B cell (primary cell): ENCODE data around the gene VPS11. TPM values are rescaled to one million over a fixed set of nuclear protein-coding genes. Genes with fewer than 3 reads are reported as not detected.

Experiments
- ATAC-seq: fragments of 200-7000 bp; cut with Tn5 transposase; one replicate; pipeline ENCODE4 v1.10.0; 2021; ENCODE audit warnings: low read depth, mild to moderate bottlenecking, moderate number of reproducible peaks, moderate library complexity
- CTCF ChIA-PET: fragments of 350-600 bp; sonication (Branson Sonifier 250); formaldehyde crosslinking; loops from one replicate; lab custom pipeline; 2021; ENCODE audit warnings: antibody characterized with exemption, inconsistent platforms; lab: Charles Lee
- POLR2A ChIA-PET: fragments of 350-600 bp; sonication (Branson Sonifier 250); formaldehyde crosslinking; loops from one replicate; lab custom pipeline; 2021; ENCODE audit warnings: antibody characterized with exemption; lab: Charles Lee
- DNase-seq: peaks from one replicate; pipeline ENCODE4 v3.0.0; 2013
- H2AFZ ChIP-seq: 2 replicates; pipeline ENCODE4 v1.6.1; 2012; ENCODE audit warnings: mild to moderate bottlenecking, low read depth, low read length; ENCODE audit not compliant: insufficient read depth, poor library complexity, severe bottlenecking
- H3K27ac ChIP-seq, 2 donors: 1 replicate in 1 of 2; 2 replicates in 1 of 2; pipeline ENCODE4 v1.5.1; 2012 to 2013; ENCODE audit warnings: low read length in 2 of 2, mild to moderate bottlenecking in 2 of 2, moderate library complexity in 1 of 2
- H3K27me3 ChIP-seq, 4 experiments: fragments of 200-600 bp in 1 of 4; sonication (generic) in 1 of 4; replicated peaks in 1 of 4; 1 replicate in 2 of 4; 2 replicates in 2 of 4; pipeline versions ENCODE4 v1.6.1 to v1.7.0; 2013 to 2016; ENCODE audit warnings: low read length in 3 of 4, mild to moderate bottlenecking in 2 of 4, mixed read lengths in 1 of 4, moderate library complexity in 1 of 4; ENCODE audit not compliant: insufficient read depth in 4 of 4, control insufficient read depth in 3 of 4; ENCODE audit errors: control extremely low read depth in 1 of 4
- H3K36me3 ChIP-seq, 2 experiments: replicated peaks in 1 of 2; 1 replicate in 1 of 2; 2 replicates in 1 of 2; pipeline versions ENCODE4 v1.6.1 to v1.7.1; 2013; ENCODE audit warnings: low read length in 1 of 2; ENCODE audit not compliant: insufficient read depth in 2 of 2, control insufficient read depth in 1 of 2; ENCODE audit errors: control extremely low read depth in 1 of 2, extremely low read depth in 1 of 2
- H3K4me1 ChIP-seq, 2 donors: fragments of 200-600 bp in 1 of 2; sonication (generic) in 1 of 2; 1 replicate in 1 of 2; 2 replicates in 1 of 2; pipeline versions ENCODE4 v1.5.1 to v1.6.1; 2013 to 2017; ENCODE audit warnings: low read length in 2 of 2; ENCODE audit not compliant: control insufficient read depth in 2 of 2, insufficient read depth in 2 of 2
- H3K4me2 ChIP-seq: replicated peaks from 2 replicates; pipeline ENCODE3; 2012; ENCODE audit warnings: mild to moderate bottlenecking, low read depth, low read length; ENCODE audit not compliant: poor library complexity, severe bottlenecking
- H3K4me3 ChIP-seq, 5 experiments: fragments of 200-600 bp in 1 of 5; sonication (generic) in 1 of 5; 1 replicate in 3 of 5; 2 replicates in 2 of 5; pipeline versions ENCODE4 v1.5.1 to v1.7.0; 2011 to 2016; ENCODE audit warnings: low read length in 4 of 5, mild to moderate bottlenecking in 4 of 5, low read depth in 2 of 5, control low read depth in 1 of 5, moderate library complexity in 1 of 5; ENCODE audit not compliant: insufficient read depth in 1 of 5; ENCODE audit errors: control extremely low read depth in 1 of 5, extremely low read depth in 1 of 5
- H3K79me2 ChIP-seq: fragments of 200-600 bp; sonication (generic); one replicate; pipeline ENCODE4 v1.6.0; 2016; ENCODE audit warnings: low read length; ENCODE audit not compliant: control insufficient read depth, insufficient read depth
- H3K9ac ChIP-seq: fragments of 200-600 bp; sonication (generic); 2 replicates; pipeline ENCODE4 v1.6.1; 2017; ENCODE audit warnings: mild to moderate bottlenecking, low read length, moderate library complexity
- H3K9me3 ChIP-seq, 3 donors: one replicate each; pipeline versions ENCODE4 v1.6.1 to v1.7.1; 2013; ENCODE audit warnings: low read length in 2 of 3; ENCODE audit not compliant: control insufficient read depth in 2 of 3, insufficient read depth in 1 of 3; ENCODE audit errors: control extremely low read depth in 1 of 3
- H4K20me1 ChIP-seq: 2 replicates; pipeline ENCODE4 v1.6.0; 2012; ENCODE audit warnings: mild to moderate bottlenecking, low read length; ENCODE audit not compliant: insufficient read depth, control insufficient read depth, poor library complexity, severe bottlenecking
- H3K27ac Mint-ChIP-seq: one replicate; pipeline ENCODE4 v1.8.0; 2021; ENCODE audit warnings: mixed read lengths
- H3K27me3 Mint-ChIP-seq: one replicate; pipeline ENCODE4 v1.8.0; 2021; ENCODE audit warnings: mixed read lengths
- H3K4me1 Mint-ChIP-seq: one replicate; pipeline ENCODE4 v1.8.0; 2021; ENCODE audit warnings: mixed read lengths
- H3K4me3 Mint-ChIP-seq: one replicate; pipeline ENCODE4 v1.8.0; 2021; ENCODE audit warnings: mixed read lengths
- H3K9me3 Mint-ChIP-seq: one replicate; pipeline ENCODE4 v1.8.0; 2022; ENCODE audit warnings: mixed read lengths; ENCODE audit not compliant: insufficient read depth
- EZH2 ChIP-seq: IDR thresholded peaks from 2 replicates; pipeline ENCODE4 v1.6.1; 2012; ENCODE audit warnings: borderline replicate concordance, low read depth, mild to moderate bottlenecking, moderate library complexity, low read length; ENCODE audit not compliant: insufficient read depth, poor library complexity, severe bottlenecking
- WGBS: methylation state at CpG from one replicate; pipeline ENCODE4 v1.1.5; 2013; ENCODE audit warnings: missing lambda C conversion rate; ENCODE audit not compliant: insufficient coverage; 5-methylcytosine and 5-hydroxymethylcytosine counted together
- intact Hi-C: fragments of 100-400 bp; cut with micrococcal nuclease; formaldehyde crosslinking; loops from one replicate; pipeline ENCODE4 v1.10.0; 2022
- polyA plus RNA-seq: library from polyadenylated mRNA; depleted of rRNA; stranded (reverse); fragments of >200 nt; gene quantifications from 2 replicates; pipeline ENCODE4 v1.2.3, GENCODE V29; 2012
- total RNA-seq, 2 donors: library from RNA; stranded (reverse); fragments of 120-200 nt in 1 of 2; gene quantifications; 1 replicate in 1 of 2; 2 replicates in 1 of 2; pipeline versions ENCODE4 v1.2.3 to v1.2.4, GENCODE V29; 2013 to 2022
- TF ChIP-seq, protein P1 (sequence below): fragments of 200-600 bp; IDR thresholded peaks from one replicate; pipeline ENCODE4 v1.8.0; 2022; ENCODE audit warnings: antibody characterized with exemption, mild to moderate bottlenecking

Gene VPS11
- total and polyA plus RNA-seq, 2 donors (not counting 1 experiment from before 2014, with no cell fraction given): 35.7 to 64.7 TPM

DNA sequence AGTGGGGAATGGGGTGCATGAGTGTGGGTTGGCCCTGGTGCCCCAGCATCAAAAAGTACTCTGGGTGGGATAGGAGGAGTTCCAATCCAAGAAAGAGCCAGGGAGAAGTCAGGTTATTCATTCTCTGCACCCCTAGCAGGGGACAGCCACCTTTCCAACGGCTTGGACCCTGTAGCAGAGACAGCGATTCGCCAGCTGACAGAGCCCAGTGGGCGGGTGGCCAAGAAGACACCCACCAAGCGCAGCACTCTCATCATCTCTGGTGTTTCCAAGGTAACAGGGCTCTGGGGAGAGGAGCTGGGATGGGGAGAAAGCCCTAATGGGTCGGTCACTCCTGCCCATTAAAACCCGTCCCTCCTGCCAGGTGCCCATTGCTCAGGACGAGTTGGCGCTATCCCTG is 46.1 kb downstream of the VPS11 start:
- H2AFZ ChIP-seq: no peak overlapping the region
- no peak overlapping the region for H3K4me3 ChIP-seq
- POLR2A ChIA-PET: no interaction called here
- ATAC-seq (no peak), DNase-seq (no peak)
- peaks cover 4 to 18% of the 10 kb centered on the region in 2 donors for H3K4me1 ChIP-seq
- H3K36me3 ChIP-seq: peaks cover 0 to 22% of the 10 kb centered on the region in 2 experiments
- H3K79me2 ChIP-seq: no peaks in the 10 kb centered on the region
- Mint-ChIP-seq H3K27ac (no peak overlapping the region), H3K4me1 (peaks cover 16% of the 10 kb centered on the region), H3K4me3 (no peak overlapping the region), H3K9me3 (no peaks in the 10 kb centered on the region), H3K27me3 (no peaks in the 10 kb centered on the region)
- TF ChIP-seq EZH2: no peak
- TF ChIP-seq, protein P1, sequence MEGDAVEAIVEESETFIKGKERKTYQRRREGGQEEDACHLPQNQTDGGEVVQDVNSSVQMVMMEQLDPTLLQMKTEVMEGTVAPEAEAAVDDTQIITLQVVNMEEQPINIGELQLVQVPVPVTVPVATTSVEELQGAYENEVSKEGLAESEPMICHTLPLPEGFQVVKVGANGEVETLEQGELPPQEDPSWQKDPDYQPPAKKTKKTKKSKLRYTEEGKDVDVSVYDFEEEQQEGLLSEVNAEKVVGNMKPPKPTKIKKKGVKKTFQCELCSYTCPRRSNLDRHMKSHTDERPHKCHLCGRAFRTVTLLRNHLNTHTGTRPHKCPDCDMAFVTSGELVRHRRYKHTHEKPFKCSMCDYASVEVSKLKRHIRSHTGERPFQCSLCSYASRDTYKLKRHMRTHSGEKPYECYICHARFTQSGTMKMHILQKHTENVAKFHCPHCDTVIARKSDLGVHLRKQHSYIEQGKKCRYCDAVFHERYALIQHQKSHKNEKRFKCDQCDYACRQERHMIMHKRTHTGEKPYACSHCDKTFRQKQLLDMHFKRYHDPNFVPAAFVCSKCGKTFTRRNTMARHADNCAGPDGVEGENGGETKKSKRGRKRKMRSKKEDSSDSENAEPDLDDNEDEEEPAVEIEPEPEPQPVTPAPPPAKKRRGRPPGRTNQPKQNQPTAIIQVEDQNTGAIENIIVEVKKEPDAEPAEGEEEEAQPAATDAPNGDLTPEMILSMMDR: no peak
- H3K4me2 ChIP-seq: no peak overlapping the region
- CTCF ChIA-PET: no interaction called here
- 98% methylated on average over 9 of the region's 9 CpGs for WGBS
- intact Hi-C loops: no loop called here
- H3K9me3 ChIP-seq: no peaks in the 10 kb centered on the region
- no peaks in the 10 kb centered on the region for H3K27me3 ChIP-seq
- peaks cover 2% of the 10 kb centered on the region for H4K20me1 ChIP-seq
- H3K9ac ChIP-seq: no peak overlapping the region
- no peak overlapping the region for H3K27ac ChIP-seq

DNA sequence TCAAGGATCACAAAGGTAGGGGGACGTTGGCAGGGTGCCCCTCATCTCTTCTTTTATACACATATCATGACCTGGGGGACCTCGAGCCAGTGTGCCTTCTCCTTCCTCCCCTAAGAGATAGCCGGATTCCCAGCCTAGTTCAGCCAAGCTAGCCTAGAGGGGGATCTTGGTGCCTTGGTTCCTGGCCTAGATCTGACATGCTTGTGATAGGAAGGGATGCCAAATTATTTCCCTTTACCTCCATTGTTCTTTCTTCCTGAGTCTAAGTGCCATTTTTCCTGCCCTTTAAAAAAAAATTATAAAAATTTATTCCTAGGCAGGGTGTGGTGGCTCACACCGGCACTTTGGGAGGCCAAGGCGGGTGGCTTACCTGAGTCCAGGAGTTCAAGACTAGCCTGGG is 46.7 kb downstream of the VPS11 start:
- Histone ChIP-seq H4K20me1 (no peaks in the 10 kb centered on the region), H2AFZ (no peak overlapping the region), H3K9ac (no peak overlapping the region), H3K27ac (no peak overlapping the region), H3K36me3 (peaks cover 0 to 22% of the 10 kb centered on the region in 2 experiments), H3K79me2 (no peaks in the 10 kb centered on the region), H3K4me1 (peaks cover 0 to 12% of the 10 kb centered on the region in 2 donors), H3K27me3 (no peaks in the 10 kb centered on the region), H3K9me3 (no peaks in the 10 kb centered on the region), H3K4me3 (no peak overlapping the region), H3K4me2 (no peak overlapping the region)
- 86% methylated on average over 1 of the region's 5 CpGs for WGBS
- POLR2A ChIA-PET: no interaction called here
- H3K27me3 Mint-ChIP-seq: no peaks in the 10 kb centered on the region
- peaks cover 10% of the 10 kb centered on the region for H3K4me1 Mint-ChIP-seq
- TF ChIP-seq EZH2: no peak
- TF ChIP-seq, protein P1: no peak
- no peaks in the 10 kb centered on the region for H3K9me3 Mint-ChIP-seq
- no peak overlapping the region for H3K4me3 Mint-ChIP-seq
- no peak for ATAC-seq
- CTCF ChIA-PET: no interaction called here
- intact Hi-C loops: no loop called here
- DNase-seq: no peak
- H3K27ac Mint-ChIP-seq: no peak overlapping the region
